Measurements from ENCODE around the gene ACKR2. TPM values are rescaled to one million over a fixed set of nuclear protein-coding genes. Genes with fewer than 3 reads are reported as not detected.

The ACKR2 gene
- total RNA-seq, 3 donors from 2014 or later (not counting 1 experiment from before 2014, with no cell fraction given), result 0.56 to 0.95 (median 0.72) TPM

DNA sequence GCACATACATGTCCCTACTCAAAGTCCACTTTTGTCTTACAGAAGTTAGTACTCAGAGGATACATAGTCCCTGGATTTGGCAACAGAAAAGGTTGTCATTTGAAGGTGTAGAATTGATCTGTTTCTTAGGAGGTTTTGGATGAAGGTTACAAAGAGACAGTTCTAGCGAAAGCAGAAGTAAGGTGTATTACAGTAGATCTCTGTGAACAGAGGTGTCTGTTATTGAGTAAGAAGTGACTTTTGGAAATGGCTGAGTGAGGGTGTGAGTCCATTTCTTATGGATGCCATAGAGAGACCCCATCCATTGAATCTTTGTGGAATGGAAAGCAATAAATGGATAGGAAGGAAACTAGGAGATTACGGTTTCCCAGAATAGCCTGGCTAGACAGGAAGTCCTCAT is 102.3 kb downstream of the ACKR2 start:
- Mint-ChIP-seq H3K9me3 (peaks cover 5 to 21% of the 10 kb centered on the region in 2 donors), H3K4me1 (peaks cover 3 to 7% of the 10 kb centered on the region in 2 donors), H3K27me3 (ENCODE audit: low read depth in 2 of 2) (peaks cover 14 to 15% of the 10 kb centered on the region in 2 donors), H3K36me3 (peaks cover 31% of the 10 kb centered on the region), H3K4me3 (no peak overlapping the region), H3K27ac (no peak overlapping the region)
- intact Hi-C loops (cut with micrococcal nuclease), result no loop called here
- Histone ChIP-seq H3K27me3 (ENCODE audit: control insufficient read depth, insufficient read depth, low read length) (no peaks in the 10 kb centered on the region), H3K27ac (ENCODE audit: low read length) (no peak overlapping the region), H3K9me3 (ENCODE audit: control insufficient read depth, insufficient read depth, low read length) (peaks cover 17% of the 10 kb centered on the region), H3K4me1 (ENCODE audit: control insufficient read depth, insufficient read depth, low read length) (peaks cover 3% of the 10 kb centered on the region), H3K36me3 (ENCODE audit: control insufficient read depth, insufficient read depth, low read length) (no peaks in the 10 kb centered on the region), H3K4me3 (ENCODE audit: low read length) (no peak overlapping the region)
- ATAC-seq (no peak), DNase-seq (no peak)
- TF ChIP-seq, protein P1, sequence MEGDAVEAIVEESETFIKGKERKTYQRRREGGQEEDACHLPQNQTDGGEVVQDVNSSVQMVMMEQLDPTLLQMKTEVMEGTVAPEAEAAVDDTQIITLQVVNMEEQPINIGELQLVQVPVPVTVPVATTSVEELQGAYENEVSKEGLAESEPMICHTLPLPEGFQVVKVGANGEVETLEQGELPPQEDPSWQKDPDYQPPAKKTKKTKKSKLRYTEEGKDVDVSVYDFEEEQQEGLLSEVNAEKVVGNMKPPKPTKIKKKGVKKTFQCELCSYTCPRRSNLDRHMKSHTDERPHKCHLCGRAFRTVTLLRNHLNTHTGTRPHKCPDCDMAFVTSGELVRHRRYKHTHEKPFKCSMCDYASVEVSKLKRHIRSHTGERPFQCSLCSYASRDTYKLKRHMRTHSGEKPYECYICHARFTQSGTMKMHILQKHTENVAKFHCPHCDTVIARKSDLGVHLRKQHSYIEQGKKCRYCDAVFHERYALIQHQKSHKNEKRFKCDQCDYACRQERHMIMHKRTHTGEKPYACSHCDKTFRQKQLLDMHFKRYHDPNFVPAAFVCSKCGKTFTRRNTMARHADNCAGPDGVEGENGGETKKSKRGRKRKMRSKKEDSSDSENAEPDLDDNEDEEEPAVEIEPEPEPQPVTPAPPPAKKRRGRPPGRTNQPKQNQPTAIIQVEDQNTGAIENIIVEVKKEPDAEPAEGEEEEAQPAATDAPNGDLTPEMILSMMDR (IDR thresholded peaks at IDR 0.05), result no peak
- 93% methylated on average over 1 of the region's 2 CpGs for WGBS (ENCODE audit: insufficient coverage)

DNA sequence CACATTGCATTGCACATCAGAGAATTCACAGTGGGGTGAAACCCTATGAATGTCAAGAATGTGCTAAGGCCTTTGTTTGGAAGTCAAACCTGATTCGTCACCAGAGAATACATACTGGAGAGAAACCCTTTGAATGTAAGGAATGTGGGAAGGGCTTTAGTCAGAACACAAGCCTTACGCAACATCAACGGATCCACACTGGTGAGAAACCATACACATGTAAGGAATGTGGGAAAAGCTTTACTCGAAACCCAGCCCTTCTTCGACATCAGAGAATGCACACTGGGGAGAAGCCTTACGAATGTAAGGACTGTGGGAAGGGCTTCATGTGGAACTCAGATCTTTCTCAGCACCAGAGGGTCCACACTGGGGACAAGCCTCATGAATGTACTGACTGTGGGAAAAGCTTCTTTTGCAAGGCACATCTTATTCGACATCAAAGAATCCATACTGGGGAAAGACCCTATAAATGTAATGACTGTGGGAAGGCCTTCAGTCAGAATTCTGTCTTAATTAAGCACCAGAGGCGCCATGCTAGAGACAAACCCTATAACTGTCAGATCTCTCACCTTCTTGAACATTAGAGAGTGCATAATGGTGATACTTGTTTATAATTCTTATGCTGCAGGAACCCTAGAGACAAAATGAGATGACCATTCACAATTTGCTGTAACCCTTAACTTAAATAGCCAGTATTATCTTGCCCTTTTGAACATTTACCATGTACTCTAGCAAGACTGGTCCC is 105.7 kb downstream of the ACKR2 start:
- H3K36me3 Mint-ChIP-seq, result peaks cover 31% of the 10 kb centered on the region
- no peak overlapping the region for H3K4me3 Mint-ChIP-seq
- intact Hi-C loops (cut with micrococcal nuclease), result no loop called here
- Histone ChIP-seq H3K27ac (ENCODE audit: low read length) (no peak overlapping the region), H3K36me3 (ENCODE audit: control insufficient read depth, insufficient read depth, low read length) (no peaks in the 10 kb centered on the region), H3K9me3 (ENCODE audit: control insufficient read depth, insufficient read depth, low read length) (peaks cover 30% of the 10 kb centered on the region), H3K27me3 (ENCODE audit: control insufficient read depth, insufficient read depth, low read length) (no peaks in the 10 kb centered on the region), H3K4me1 (ENCODE audit: control insufficient read depth, insufficient read depth, low read length) (no peaks in the 10 kb centered on the region), H3K4me3 (ENCODE audit: low read length) (no peak overlapping the region)
- H3K4me1 Mint-ChIP-seq, result no peaks in the 10 kb centered on the region
- H3K9me3 Mint-ChIP-seq, result peaks cover 5 to 21% of the 10 kb centered on the region in 2 donors
- no peak for DNase-seq
- TF ChIP-seq, protein P1 (IDR thresholded peaks at IDR 0.05), result no peak
- H3K27ac Mint-ChIP-seq, result no peak overlapping the region
- H3K27me3 Mint-ChIP-seq (ENCODE audit: low read depth in 2 of 2), result no peaks in the 10 kb centered on the region
- WGBS (ENCODE audit: insufficient coverage), result 96% methylated on average over 6 of the region's 8 CpGs
- ATAC-seq, result no peak

Other genes with a start within 250 kb of the ACKR2 start
- 10 to 100 TPM; 51.3 to 60.4 (median 55.9) TPM for gene SEC22C, start 227.5 kb upstream of the ACKR2 start, total RNA-seq
- 10 to 100 TPM; 33.5 to 47.6 (median 33.9) TPM for gene SS18L2, start 218.6 kb upstream of the ACKR2 start, total RNA-seq
- 100 to 1,000 TPM; 212 to 252 (median 217) TPM for gene NKTR, start 208.8 kb upstream of the ACKR2 start, total RNA-seq
- gene ZBTB47, start 155.7 kb upstream of the ACKR2 start, total RNA-seq, result 1 to 10 TPM; 2.1 to 3.0 (median 3.0) TPM
- gene KLHL40, start 123.9 kb upstream of the ACKR2 start, total RNA-seq, result not detected
- not detected for gene HHATL, start 106.6 kb upstream of the ACKR2 start, total RNA-seq
- under 1 TPM; 0.35 to 0.88 (median 0.47) TPM for gene CCDC13, start 36.2 kb upstream of the ACKR2 start, total RNA-seq
- gene HIGD1A, start 5.0 kb upstream of the ACKR2 start, total RNA-seq, result 10 to 100 TPM; 24.5 to 28.5 (median 28.2) TPM
- gene CYP8B1, start 66.4 kb downstream of the ACKR2 start, total RNA-seq, result not detected
- 1 to 10 TPM; 1.2 to 2.7 (median 1.7) TPM for gene ZNF662, start 96.7 kb downstream of the ACKR2 start, total RNA-seq
- gene GASK1A, start 169.9 kb downstream of the ACKR2 start, total RNA-seq, result under 1 TPM in 2 of 3 donors, not detected in 1; 0.12 to 0.34 TPM

All from natural killer cell (primary cell).